Left ventricle myocardium superior (tissue), 1 donor: ENCODE data around the gene PLXNA4. TPM values are rescaled to one million over a fixed set of nuclear protein-coding genes. Genes with fewer than 3 reads are reported as not detected.
"Not testable (repeated sequence)": the region's sequence is repeated elsewhere in the genome, so short reads cannot be mapped to it uniquely, and the experiment has no call there.

Experiments used
- ATAC-seq: fragments of 200-7000 bp; cut with Tn5 transposase; one replicate; pipeline ENCODE4 v1.9.1; 2020; ENCODE audit warnings: mild to moderate bottlenecking, moderate library complexity
- DNase-seq: peaks from one replicate; pipeline ENCODE4 v3.0.0-alpha.2; 2020
- intact Hi-C: fragments of 100-400 bp; cut with micrococcal nuclease; formaldehyde crosslinking; loops from one replicate; pipeline ENCODE4 v1.11.0; 2022
- total RNA-seq: library from RNA; stranded (reverse); fragmentation: NEBNext Ultra II Directional; extraction: Animal tissue kit (Norgen Biotek cat#: 25700); gene quantifications from one replicate; pipeline ENCODE4 v1.2.1, GENCODE V29; 2021
- donor health status: DM: no; HTN: yes; CAD: no; lungs with severe emphysema.

PLXNA4 gene
- total RNA-seq, 1 donor from 2014 or later = 19.2 TPM

- ATAC-seq (no peak), DNase-seq (no peak)
- intact Hi-C loops = no loop called here
These were observed 385.6 kb downstream of the PLXNA4 start for GRCh38 chr7:132190683-132191082.

GRCh38 chr7:132189881-132190280, 386.4 kb downstream of the PLXNA4 start:
- no peak for ATAC-seq
- intact Hi-C loops = no loop called here
- no peak for DNase-seq

GRCh38 chr7:132187869-132188789, 388.1 kb downstream of the PLXNA4 start:
- ATAC-seq = no peak
- intact Hi-C loops = no loop called here
- no peak for DNase-seq

GRCh38 chr7:132187391-132187790, 388.9 kb downstream of the PLXNA4 start:
- ATAC-seq (no peak), DNase-seq (no peak)
- intact Hi-C loops = no loop called here

GRCh38 chr7:132185150-132185549, 391.1 kb downstream of the PLXNA4 start:
- DNase-seq (no peak), ATAC-seq (no peak)
- intact Hi-C loops = no loop called here

- ATAC-seq = no peak
- intact Hi-C loops = no loop called here
- DNase-seq = no peak
These were observed 392.4 kb downstream of the PLXNA4 start for GRCh38 chr7:132183781-132184380.

GRCh38 chr7:132182992-132183391, 393.3 kb downstream of the PLXNA4 start:
- ATAC-seq = no peak

GRCh38 chr7:132181946-132182685, 394.2 kb downstream of the PLXNA4 start:
- no peak for ATAC-seq
- no peak for DNase-seq
- intact Hi-C loops = no loop called here

More at GRCh38 chr7:132182992-132183391, 393.3 kb downstream of the PLXNA4 start:
- DNase-seq = no peak
- intact Hi-C loops = no loop called here

GRCh38 chr7:132181371-132181770, 394.9 kb downstream of the PLXNA4 start:
- intact Hi-C loops = no loop called here
- DNase-seq (no peak), ATAC-seq (no peak)

GRCh38 chr7:132180481-132180880, 395.8 kb downstream of the PLXNA4 start:
- ATAC-seq (no peak), DNase-seq (no peak)
- intact Hi-C loops = no loop called here

GRCh38 chr7:132179681-132180080, 396.6 kb downstream of the PLXNA4 start:
- ATAC-seq = no peak
- DNase-seq = no peak
- intact Hi-C loops = no loop called here

GRCh38 chr7:132179080-132179430, 397.2 kb downstream of the PLXNA4 start:
- ATAC-seq (no peak), DNase-seq (no peak)
- intact Hi-C loops = no loop called here

GRCh38 chr7:132178402-132179079, 397.7 kb downstream of the PLXNA4 start:
- DNase-seq, intact Hi-C loops, ATAC-seq: not testable (repeated sequence)

GRCh38 chr7:132177708-132178401, 398.4 kb downstream of the PLXNA4 start:
- ATAC-seq (no peak), DNase-seq (no peak)
- intact Hi-C loops = no loop called here

GRCh38 chr7:132176719-132177118, 399.6 kb downstream of the PLXNA4 start:
- DNase-seq (no peak), ATAC-seq (no peak)
- intact Hi-C loops = no loop called here

GRCh38 chr7:132171130-132171576, 405.1 kb downstream of the PLXNA4 start:
- no peak for DNase-seq
- intact Hi-C loops = no loop called here
- peak; percentile 66 for ATAC-seq

- intact Hi-C loops = no loop called here
- ATAC-seq (no peak), DNase-seq (no peak)
These were observed 406.5 kb downstream of the PLXNA4 start for GRCh38 chr7:132169730-132170129.

- ATAC-seq (no peak), DNase-seq (no peak)
- intact Hi-C loops = no loop called here
These were observed 408.0 kb downstream of the PLXNA4 start for GRCh38 chr7:132168239-132168638.

GRCh38 chr7:132165695-132166094, 410.6 kb downstream of the PLXNA4 start:
- not testable (repeated sequence) for ATAC-seq

More at GRCh38 chr7:132165695-132166094, 410.6 kb downstream of the PLXNA4 start:
- intact Hi-C loops, DNase-seq: not testable (repeated sequence)
